Measurements from ENCODE around the gene ABHD14A.
A peak's percentile ranks its signal among the peaks of the same experiment; 100 is the strongest.

Gene ABHD14A

DNA sequence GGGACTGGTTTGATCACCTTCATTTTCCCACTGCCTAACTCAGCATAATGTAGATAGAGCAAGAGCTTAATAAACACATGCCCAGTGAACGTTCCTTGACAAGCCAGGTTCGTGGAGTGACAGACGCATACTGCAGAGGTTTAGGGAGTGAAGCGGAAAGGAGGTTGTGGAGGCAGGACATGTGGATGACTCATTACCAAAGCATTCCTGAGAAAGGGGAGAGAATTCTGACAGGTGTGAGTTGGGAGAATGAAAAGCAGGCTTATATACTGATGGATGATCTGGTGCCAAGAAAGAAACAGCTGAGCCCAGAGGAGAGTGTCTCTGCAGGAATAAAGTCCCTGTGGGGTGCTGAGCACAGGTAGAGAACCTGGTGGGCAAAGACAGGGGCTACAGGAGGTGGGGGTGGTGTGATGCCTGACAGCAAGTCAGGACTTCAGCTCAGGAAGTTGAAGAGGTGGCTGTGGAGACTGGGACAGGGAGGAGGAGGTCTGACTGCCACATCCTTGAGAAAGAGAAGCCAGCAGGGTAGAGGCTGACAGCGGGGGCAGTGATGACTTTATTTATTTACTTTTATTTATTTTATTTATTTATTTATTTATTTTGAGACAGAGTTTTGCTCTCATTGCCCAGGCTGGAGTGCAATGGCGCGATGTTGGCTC, 23.2 kb downstream of the ABHD14A start:
- TF ChIP-seq GATA2 (IDR thresholded peaks at IDR 0.05; ENCODE audit: low read depth, low read length), result no peak
- TF ChIP-seq GATA3 (IDR thresholded peaks at IDR 0.05; ENCODE audit: low read depth, low read length), result no peak

DNA sequence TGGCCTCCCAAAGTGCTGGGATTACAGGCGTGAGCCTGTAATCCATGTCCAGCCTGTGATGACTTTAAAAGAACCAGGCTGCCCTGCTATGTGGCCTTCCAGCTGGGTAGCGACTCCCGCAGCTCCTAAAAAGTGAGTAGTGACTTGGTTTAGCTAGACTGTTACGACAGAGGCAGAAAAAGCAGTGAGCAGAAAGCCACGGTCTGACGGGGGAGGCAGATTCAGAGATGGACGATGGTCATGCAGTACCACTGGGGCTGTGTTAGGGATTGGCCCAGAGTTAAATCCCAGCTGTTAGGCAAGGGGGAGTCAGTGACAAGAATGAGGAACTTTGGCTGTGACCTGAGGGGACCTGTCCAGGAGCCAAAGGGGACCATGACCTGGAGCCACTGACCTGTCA, 23.9 kb downstream of the ABHD14A start:
- no peak for TF ChIP-seq GATA3 (IDR thresholded peaks at IDR 0.05; ENCODE audit: low read depth, low read length)
- TF ChIP-seq GATA2 (IDR thresholded peaks at IDR 0.05; ENCODE audit: low read depth, low read length), result no peak

DNA sequence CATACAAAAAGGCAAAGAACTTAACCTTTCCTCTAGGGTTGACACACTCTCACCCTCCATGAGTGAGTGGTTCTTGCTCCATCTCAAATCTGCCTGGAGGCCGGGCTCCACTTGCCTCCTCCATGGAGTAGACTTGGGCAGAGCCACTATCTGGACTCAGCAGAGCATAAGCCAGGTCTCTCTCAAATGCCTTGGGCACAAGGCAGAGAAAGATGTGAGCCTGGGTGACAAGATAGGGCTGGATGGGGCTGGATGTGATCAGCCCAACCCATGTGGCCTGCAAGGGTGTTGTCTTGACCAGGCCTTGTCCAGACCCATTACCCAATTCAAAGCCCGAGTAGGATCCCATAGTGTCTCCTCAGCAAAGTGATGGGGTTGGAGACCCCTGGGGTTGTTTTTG, 25.0 kb downstream of the ABHD14A start:
- no peak for TF ChIP-seq GATA3 (IDR thresholded peaks at IDR 0.05; ENCODE audit: low read depth, low read length)
- TF ChIP-seq GATA2 (IDR thresholded peaks at IDR 0.05; ENCODE audit: low read depth, low read length), result no peak

DNA sequence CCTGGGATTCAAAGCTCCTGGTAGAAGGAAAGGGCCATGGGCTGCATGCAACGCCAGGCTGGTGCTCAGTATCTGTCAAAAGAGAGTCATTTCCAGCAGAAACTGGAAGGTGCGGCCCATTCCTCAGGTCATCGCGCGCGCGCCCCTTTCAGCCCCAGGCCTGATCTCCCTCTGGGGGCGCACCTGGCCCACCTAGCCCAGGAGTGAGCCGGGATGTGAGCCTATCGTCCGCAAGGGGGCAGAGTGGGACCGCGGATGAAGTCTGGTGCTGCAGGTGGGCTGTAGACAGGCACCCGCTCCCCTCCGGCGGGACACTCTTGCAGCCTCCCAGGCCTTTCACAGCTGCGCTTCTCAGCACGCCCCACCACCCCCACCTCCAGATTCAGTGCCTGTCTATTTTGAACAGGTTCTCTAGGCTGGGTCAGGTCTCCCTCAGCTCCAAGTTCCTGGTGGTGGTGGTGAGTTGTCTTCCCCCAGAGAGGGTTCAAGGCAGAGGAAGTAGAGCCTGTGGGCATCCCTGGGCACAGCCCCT, 26.6 kb downstream of the ABHD14A start:
- TF ChIP-seq GATA2 (IDR thresholded peaks at IDR 0.05; ENCODE audit: low read depth, low read length) (no peak), GATA3 (IDR thresholded peaks at IDR 0.05; ENCODE audit: low read depth, low read length) (no peak)

DNA sequence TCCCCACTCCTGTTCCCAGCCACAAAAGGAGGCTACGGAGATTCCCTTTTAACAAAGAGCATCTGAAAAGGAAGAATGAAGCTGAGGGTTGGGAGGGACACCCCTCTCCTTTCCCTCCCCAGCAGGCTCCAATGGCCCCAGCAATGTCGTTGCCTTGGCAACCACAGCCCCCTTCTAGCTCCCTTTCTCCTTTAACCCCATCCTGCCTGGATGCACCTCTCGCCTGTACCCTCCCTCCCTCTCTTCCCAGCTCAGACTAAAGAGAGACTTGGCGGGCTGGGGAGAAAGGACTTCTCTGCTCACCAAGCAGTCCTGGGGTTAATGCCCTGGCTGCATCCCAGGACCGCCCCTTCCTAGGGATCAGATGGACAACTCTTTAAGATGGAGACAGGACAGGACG, 27.9 kb downstream of the ABHD14A start:
- TF ChIP-seq GATA3 (IDR thresholded peaks at IDR 0.05; ENCODE audit: low read depth, low read length) (no peak), GATA2 (IDR thresholded peaks at IDR 0.05; ENCODE audit: low read depth, low read length) (no peak)

DNA sequence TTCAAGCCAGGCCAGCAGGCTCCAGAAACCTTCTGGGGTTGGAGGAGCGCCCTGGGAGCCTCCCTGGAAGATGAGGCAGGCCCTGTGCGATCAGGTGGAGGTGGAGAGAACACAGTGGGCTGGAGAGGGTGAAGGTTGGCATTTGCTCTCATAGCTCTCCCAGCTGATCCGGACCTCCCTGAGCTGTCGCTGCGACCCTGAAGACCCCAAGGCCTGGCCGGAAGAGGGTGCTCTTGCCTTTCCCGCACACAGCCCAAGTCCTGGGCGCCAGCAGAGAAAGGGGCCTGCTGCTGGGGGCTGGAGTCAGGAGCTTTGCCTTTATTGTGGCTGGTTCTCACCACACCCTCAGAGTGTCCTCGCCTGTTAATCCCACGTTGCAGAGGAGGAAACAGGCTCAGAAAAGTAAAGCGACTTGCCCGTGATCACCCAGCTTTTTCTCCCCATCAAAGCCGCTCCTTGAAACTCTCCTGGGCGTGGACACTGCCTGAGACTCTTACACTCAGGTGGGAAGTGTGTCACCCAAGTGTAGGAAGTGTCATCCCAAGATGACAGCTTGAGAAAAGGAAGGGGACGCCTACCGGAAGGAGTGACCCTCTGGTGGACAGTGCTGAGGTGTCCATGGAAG, 29.4 kb downstream of the ABHD14A start:
- TF ChIP-seq GATA2 (IDR thresholded peaks at IDR 0.05; ENCODE audit: low read depth, low read length) (no peak), GATA3 (IDR thresholded peaks at IDR 0.05; ENCODE audit: low read depth, low read length) (no peak)

DNA sequence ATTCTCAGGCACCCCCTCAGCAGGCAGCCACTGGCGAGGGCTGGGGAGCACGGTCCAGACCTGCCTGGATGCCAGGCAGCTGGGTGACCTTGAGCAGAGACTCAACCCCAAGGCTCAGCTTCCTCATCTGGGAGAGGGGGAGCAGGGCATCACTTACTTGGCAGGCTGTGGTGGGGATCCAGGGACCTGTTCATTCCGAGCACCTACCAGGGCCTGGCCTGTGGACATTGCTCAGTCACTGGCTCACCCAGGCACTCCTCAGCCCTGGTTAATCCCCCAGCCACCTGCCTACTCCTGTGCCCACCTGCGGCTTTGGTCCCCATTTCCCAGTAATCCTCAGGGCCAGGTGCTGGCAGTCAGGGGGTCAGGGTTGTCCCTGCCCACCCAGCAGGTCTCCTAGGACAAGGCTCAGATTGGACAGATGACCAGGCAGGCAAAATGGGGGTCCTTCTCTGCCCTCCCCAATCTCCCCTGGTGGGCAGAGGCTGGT, 30.1 kb downstream of the ABHD14A start:
- TF ChIP-seq GATA3 (IDR thresholded peaks at IDR 0.05; ENCODE audit: low read depth, low read length) (no peak), GATA2 (IDR thresholded peaks at IDR 0.05; ENCODE audit: low read depth, low read length) (no peak)

GRCh38 chr3:52005571-52005986, 30.7 kb downstream of the ABHD14A start:
- no peak for TF ChIP-seq GATA3 (IDR thresholded peaks at IDR 0.05; ENCODE audit: low read depth, low read length)
- TF ChIP-seq GATA2 (IDR thresholded peaks at IDR 0.05; ENCODE audit: low read depth, low read length), result no peak

DNA sequence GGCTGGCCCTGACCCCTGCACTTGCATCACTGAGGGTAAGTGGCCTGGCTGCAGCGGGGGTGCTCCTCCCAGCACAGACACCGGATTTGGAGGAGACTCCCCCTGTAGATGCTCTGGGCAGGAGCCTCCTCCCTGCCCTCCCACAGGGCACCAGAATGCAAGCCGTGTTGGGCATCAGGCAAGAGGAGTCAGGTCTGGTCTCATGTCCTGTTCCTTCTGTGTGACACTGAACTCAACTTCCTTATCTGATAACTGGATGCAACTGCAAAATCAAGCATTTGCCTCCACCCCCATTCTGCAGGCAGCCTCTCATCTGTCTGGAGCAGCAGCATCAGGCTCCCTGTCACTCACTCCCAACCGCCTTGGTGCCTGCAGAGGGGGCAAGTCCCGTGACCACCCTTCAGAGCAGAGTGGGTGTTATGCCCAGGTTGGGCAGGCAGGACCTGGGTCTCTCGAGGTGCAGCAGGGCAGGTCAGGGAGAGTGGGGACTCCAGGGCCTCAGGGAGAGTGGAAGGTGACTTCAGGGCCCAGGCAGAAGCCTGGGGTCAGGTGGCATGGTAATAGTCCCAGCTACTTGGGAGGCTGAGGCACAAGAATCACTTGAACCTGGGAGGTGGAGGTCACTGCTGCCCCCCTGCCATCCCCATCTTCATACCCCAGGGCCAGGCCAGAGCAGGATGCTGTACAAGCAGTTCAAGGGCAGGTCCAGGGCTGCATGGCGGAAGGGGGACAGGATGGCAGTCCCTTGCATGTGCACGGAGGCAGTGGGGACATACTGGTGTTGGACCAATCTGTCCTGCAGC, 31.4 kb downstream of the ABHD14A start:
- TF ChIP-seq GATA3 (IDR thresholded peaks at IDR 0.05; ENCODE audit: low read depth, low read length) (no peak), GATA2 (IDR thresholded peaks at IDR 0.05; ENCODE audit: low read depth, low read length) (peak; percentile 75)

GRCh38 chr3:52006820-52007133, 31.9 kb downstream of the ABHD14A start:
- TF ChIP-seq GATA2 (IDR thresholded peaks at IDR 0.05; ENCODE audit: low read depth, low read length) (peak; percentile 73), GATA3 (IDR thresholded peaks at IDR 0.05; ENCODE audit: low read depth, low read length) (no peak)

- TF ChIP-seq GATA2 (IDR thresholded peaks at IDR 0.05; ENCODE audit: low read depth, low read length) (no peak), GATA3 (IDR thresholded peaks at IDR 0.05; ENCODE audit: low read depth, low read length) (no peak)
Observed at GRCh38 chr3:52007291-52007690, 32.4 kb downstream of the ABHD14A start.

DNA sequence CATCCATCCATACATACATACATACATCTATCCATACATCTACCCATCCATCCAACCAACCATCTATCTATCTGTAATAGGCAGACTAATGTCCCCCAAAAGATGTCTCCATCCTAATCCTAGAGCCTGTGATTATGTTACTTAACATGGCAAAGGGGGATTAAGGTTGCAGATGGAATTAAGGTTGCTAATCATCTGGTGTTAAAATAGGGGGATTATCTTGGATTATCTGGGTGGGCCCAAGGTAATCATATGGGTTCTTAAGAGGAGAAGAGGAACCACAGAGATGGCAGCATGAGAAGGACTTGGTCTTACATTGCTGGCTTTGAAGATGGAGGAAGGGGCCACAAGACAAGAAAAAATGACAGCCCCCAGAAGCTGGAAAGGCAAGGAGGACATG, 35.6 kb downstream of the ABHD14A start:
- TF ChIP-seq GATA2 (IDR thresholded peaks at IDR 0.05; ENCODE audit: low read depth, low read length) (no peak), GATA3 (IDR thresholded peaks at IDR 0.05; ENCODE audit: low read depth, low read length) (no peak)

DNA sequence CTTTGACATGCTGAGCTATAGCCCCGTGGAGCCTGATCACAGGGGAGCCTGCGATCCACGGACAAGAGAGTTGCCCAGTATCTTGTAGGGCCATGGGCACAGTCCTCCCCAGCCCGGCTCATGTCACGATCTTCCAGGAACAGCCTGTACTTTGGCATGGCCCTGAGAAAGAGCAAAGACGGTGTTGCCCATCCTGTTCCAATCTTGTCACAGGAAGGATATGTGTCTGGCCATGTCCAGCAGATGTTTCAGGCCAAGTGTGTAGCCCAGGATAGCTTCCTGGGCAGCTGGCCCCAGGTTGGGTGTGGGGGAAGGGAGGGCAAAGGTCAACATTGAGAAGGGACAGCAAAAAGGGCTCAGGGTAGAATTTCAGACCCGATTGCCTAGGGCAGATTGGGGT, 37.8 kb downstream of the ABHD14A start:
- no peak for TF ChIP-seq GATA3 (IDR thresholded peaks at IDR 0.05; ENCODE audit: low read depth, low read length)

DNA sequence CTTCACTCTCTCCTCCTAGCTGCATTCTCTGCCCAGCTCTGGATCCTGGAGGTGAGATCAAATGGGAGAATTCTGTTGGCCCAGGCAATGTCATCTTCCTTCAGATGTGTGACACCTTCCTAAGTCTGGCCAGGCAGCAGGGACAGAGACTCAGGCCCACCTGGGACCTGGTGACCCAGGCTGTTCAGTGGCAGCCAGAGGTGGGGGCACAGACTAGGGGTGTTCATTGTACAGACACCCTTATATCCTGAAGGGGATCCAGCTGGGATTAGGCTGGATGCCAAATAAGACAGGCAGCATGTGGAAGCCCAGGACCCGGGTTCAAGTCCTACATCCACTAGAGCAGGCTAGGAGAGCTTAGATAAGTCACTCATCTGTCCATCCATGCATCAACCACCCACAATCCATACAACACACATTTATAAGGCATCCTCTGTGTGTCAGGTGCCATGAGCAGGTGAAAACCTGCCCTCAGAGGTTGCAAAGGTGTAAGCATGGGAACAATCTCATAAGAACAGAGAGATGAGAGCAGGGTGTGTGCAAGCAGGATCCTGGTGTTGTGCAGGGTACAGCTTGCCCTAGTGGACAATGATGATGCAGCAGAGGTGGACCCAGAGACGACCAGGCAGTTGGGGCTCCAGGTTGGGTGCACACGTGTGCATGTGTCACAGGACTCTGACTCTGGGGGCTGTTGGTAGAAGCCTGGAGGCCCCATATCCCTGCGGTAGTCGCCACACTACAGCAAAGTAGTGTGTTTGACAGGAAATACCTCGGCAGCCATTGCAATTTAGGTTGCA, 39.1 kb downstream of the ABHD14A start:
- TF ChIP-seq GATA3 (IDR thresholded peaks at IDR 0.05; ENCODE audit: low read depth, low read length) (no peak), GATA2 (IDR thresholded peaks at IDR 0.05; ENCODE audit: low read depth, low read length) (no peak)
